ENCODE measurements around the gene LRRC63. TPM values are rescaled to one million over a fixed set of nuclear protein-coding genes. Genes with fewer than 3 reads are reported as not detected.
"Not testable (repeated sequence)": the region's sequence is repeated elsewhere in the genome, so short reads cannot be mapped to it uniquely, and the experiment has no call there.

The LRRC63 gene
- total RNA-seq = under 1 TPM in 1 of 2 donors, not detected in 1; 0.15 TPM
- long read RNA-seq = 0 reads

DNA sequence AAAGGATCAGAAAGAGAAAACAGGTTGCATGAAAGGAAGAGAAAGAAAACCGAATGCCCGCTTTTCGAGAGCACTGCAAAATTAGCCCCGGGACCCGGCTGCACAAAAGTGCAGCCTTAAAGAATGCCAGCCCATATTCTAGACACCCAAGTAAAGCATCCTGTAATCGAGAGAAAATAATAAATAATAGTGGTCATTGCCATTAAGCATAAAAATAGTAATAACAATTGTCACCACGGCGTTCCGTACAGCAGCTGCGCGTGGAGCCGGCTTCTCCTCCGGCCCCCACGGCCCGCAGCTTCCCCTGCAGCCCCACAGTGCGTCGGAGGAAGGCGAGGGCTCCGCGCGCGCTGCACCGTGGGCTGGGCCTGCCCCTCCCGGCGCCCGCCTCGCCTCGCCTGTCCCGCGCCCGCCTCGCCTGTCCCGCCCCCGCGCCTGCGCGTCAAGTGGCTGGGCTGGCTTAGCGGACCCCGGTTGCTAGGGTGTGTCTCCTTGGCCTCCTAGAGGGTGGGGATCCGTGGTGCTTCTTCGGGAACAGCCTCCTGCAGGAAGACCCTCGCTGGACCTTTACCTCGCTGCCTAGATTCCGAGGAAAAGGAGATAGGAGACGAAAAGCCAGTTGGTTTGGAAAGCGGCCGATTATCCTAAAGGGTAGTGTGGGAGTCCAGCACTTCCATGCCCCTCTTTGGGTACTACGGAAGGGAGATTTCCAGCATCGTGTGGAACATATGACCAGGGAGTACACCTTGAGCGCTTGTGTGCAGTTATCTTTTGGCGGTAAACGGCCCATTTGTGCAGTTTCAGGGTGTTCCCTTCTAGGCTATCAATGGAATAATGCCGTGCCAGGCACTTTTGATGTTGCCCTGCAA, at the start of gene LRRC63:
Gene LRRC63 (plus strand): TSS at position 446 of the 869 bp plus-strand sequence. CDS start 1,107 bp downstream, outside the sequence.
- DNase-seq = peak; percentile 78
- intact Hi-C loops (cut with DNase I) = no loop called here
- ATAC-seq = peak; percentile 99 to 100

GRCh38 chr13:46162741-46163140, 49.0 kb upstream of the LRRC63 start:
- intact Hi-C loops (cut with DNase I) = loop anchor here in 1 of 2 donors (5.0 kb wide), 1 partner anchor 650 kb away; no protein-coding TSS in a partner anchor
- ATAC-seq, DNase-seq: not testable (repeated sequence)

DNA sequence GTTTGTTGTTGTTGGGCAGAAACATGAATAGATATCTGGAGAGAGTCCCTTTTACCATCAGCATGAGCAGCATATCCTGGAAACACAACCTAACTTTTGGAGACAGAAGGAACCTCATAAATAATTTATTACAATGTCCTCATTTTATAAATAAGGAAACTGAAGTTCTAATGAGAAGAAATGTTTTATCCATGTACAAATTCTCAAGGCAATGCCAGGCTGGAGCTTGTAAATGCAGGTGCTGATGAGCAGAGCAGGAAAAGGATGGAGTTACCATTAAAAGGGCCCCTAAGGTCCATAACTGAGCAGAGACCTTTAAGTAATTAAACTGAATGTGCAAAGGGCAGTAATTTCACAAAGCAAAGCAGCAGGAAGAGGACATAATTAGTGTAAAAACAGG, 47.1 kb upstream of the LRRC63 start:
- DNase-seq (no peak), ATAC-seq (no peak)
- intact Hi-C loops (cut with DNase I) = loop anchor here in 1 of 2 donors (5.0 kb wide), 1 partner anchor 652 kb away; no protein-coding TSS in a partner anchor

GRCh38 chr13:46165485-46166223, 46.1 kb upstream of the LRRC63 start:
- DNase-seq (no peak), ATAC-seq (no peak)
- intact Hi-C loops (cut with DNase I) = no loop called here

DNA sequence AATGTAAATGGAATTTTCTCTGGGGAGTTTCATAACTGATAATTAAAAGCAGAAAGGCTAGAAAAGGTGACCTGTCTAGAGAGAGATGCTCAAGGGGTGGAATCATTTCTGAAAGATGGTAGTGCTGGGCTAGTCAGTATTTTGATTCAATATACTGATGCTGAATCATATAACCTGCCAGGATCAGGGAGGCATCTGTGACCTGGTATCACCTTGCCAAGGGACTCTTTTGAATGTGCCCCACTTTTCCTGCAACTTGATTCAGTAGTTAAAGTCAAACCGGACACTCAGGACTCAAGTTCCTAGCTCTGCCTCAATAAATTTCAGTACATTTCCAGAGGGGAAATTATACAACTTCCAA, 45.5 kb upstream of the LRRC63 start:
- ATAC-seq (no peak), DNase-seq (no peak)
- intact Hi-C loops (cut with DNase I) = no loop called here

DNA sequence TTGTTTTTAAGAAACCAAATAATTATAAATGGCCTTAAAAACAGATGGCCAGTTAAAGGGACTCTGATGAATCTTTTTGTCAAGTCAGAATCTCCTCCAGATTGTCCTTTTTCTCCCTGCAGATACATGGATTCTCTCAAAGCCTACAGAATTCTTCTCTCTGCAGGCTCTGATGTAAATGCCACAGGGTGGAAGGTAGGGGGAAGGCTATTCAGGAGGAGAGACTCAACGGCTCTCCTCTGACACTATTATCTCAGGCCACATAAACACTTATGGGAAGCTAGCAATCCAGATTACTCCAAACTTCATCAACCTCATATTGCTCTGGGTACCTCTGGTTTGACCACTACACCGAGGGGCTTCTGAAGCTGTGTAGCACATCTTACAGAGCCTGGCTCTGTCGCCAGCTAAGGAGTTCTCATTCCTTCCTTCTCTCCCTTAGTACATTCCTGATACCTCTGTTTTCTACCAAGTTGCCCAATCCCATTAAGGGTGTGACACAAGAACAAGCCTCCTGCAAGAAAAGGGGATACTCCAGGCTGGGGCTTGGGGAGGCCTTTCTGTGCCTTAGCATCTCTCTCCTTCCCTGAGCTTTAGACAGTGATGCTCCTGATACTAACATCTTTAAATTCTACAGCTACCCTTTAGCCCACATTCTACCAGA, 44.6 kb upstream of the LRRC63 start:
- no peak for DNase-seq
- no peak for ATAC-seq
- intact Hi-C loops (cut with DNase I) = no loop called here

GRCh38 chr13:46168341-46168740, 43.4 kb upstream of the LRRC63 start:
- intact Hi-C loops (cut with DNase I) = no loop called here
- DNase-seq (peak; percentile 12), ATAC-seq (peak; percentile 34 to 62)

- no peak for ATAC-seq
- DNase-seq = no peak
- intact Hi-C loops (cut with DNase I) = no loop called here
Measured at GRCh38 chr13:46168783-46169182, 42.9 kb upstream of the LRRC63 start.

DNA sequence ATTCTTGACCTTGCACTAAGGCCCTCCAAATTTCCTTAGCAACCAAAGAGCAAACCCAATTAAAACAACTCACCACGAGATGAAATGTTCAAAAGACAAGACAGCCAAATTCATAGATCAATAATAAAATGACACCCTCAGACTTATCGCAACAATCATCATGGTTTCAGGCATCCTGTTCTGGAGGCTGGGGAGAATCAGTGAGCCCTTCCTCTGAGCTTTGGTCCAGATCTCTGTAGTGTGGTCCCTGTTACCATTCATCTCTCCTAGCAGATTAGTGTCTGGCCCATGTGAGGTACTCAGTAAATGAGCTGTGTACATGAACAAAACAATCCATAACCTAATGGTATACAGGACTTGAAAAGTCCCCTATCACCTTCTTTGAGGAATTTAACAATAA, 42.0 kb upstream of the LRRC63 start:
- ATAC-seq = no peak
- DNase-seq = no peak
- intact Hi-C loops (cut with DNase I) = no loop called here

DNA sequence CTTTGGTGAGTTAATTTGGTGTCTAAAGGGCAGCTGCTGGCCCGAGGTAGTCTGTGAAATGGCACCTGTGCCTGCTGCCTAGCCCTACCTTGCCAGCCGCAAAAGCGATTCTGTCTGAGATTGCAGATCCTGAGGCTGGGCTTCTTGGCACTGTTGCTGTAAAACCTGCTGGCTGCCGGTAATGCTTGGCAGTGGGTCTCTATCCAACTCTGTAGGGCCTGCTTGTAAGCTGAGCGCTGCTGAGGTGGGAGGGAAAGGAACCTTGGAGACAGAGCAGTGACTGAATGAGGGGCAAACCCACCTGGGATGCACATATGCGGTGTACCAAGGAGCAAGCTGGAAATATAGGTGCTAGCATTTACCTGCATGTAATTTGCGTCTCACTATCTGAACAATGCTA, 41.5 kb upstream of the LRRC63 start:
- ATAC-seq (no peak), DNase-seq (peak; percentile 15)
- intact Hi-C loops (cut with DNase I) = no loop called here

- intact Hi-C loops (cut with DNase I) = no loop called here
- peak in 1 of 2 donors; percentile 20 for ATAC-seq
Measured at GRCh38 chr13:46170687-46171086, 41.0 kb upstream of the LRRC63 start.

GRCh38 chr13:46171217-46171616, 40.5 kb upstream of the LRRC63 start:
- intact Hi-C loops (cut with DNase I) = no loop called here
- peak in 1 of 2 donors; percentile 49 for ATAC-seq

More at GRCh38 chr13:46170687-46171086, 41.0 kb upstream of the LRRC63 start:
- no peak for DNase-seq

GRCh38 chr13:46171739-46172138, 40.0 kb upstream of the LRRC63 start:
- ATAC-seq = no peak
- intact Hi-C loops (cut with DNase I) = no loop called here

More at GRCh38 chr13:46171217-46171616, 40.5 kb upstream of the LRRC63 start:
- no peak for DNase-seq

GRCh38 chr13:46172531-46172991, 39.2 kb upstream of the LRRC63 start:
- ATAC-seq (peak; percentile 48 to 52), DNase-seq (no peak)
- intact Hi-C loops (cut with DNase I) = no loop called here

More at GRCh38 chr13:46171739-46172138, 40.0 kb upstream of the LRRC63 start:
- DNase-seq = no peak

- intact Hi-C loops (cut with DNase I) = no loop called here
- ATAC-seq (no peak), DNase-seq (no peak)
Measured at GRCh38 chr13:46173656-46174055, 38.1 kb upstream of the LRRC63 start.

DNA sequence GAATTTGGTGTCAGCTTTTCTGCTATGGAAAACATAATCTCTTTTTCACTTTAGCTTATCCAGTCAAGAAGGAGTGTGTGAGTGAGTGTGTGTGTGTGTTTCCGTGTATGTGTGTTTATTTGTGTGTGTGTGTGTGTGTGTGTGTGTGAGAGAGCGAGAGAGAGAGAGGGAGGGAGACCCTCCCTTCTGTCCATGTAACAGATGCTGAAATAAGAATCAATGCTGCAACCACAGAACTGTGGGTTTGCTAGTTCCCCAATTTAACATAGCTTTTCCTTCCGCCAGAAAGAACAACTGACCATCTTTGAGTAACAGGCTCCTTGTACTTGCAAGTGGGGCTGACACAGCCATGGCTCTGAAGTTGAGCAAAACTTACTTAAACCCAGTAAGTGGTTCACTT, 35.0 kb upstream of the LRRC63 start:
- ATAC-seq = peak in 1 of 2 donors; percentile 69
- intact Hi-C loops (cut with DNase I) = no loop called here
- DNase-seq = no peak

DNA sequence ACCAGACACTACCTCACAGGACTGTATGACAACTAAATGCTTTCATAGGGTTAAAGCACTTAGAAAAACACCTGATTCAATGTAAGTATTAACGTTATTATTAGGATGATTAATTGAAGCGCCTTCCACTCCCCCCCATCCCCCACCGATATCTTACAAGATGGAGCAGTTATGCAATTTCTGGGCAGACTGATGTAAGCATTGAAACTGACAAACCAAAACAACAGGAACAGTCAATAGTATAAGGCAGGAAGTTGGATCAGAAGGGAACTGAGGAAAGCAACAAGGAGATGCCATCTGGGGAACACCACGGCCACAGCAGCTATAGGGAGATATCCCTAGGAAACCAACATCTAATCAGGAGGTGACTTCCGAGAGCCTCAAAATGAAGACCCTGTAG, 33.6 kb upstream of the LRRC63 start:
- intact Hi-C loops (cut with DNase I) = no loop called here
- no peak for DNase-seq
- ATAC-seq = peak in 1 of 2 donors; percentile 28

DNA sequence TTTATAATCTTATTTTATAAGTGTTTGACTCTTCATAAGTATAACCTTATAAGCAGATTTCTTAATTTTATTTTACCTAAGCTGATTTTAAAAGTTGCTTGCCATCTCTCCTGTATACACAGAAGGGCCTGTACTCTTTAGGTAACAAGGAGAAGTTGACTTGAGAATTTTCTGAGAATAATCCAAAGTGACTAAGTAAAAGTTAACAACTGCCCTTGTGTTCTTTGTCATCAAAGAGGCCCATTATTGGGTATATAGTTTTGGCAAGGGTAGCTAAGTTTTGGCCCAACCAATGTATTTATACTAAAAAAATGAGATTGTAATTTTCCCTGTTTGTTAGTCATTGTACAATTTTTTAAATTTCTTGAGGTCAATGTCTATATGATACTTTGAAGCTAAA, 32.9 kb upstream of the LRRC63 start:
- ATAC-seq (no peak), DNase-seq (no peak)
- intact Hi-C loops (cut with DNase I) = no loop called here

- intact Hi-C loops (cut with DNase I) = no loop called here
- peak; percentile 25 for DNase-seq
- ATAC-seq = no peak
Measured at GRCh38 chr13:46179491-46179908, 32.2 kb upstream of the LRRC63 start.
